Fibroblast of peridontal ligament (primary cell): ENCODE results near the gene MYH10.

Experiments used
- DNase-seq: peaks from one replicate; pipeline ENCODE4 v3.0.0-alpha.2; 2010; ENCODE audit errors: extremely low read depth

Gene MYH10

DNA sequence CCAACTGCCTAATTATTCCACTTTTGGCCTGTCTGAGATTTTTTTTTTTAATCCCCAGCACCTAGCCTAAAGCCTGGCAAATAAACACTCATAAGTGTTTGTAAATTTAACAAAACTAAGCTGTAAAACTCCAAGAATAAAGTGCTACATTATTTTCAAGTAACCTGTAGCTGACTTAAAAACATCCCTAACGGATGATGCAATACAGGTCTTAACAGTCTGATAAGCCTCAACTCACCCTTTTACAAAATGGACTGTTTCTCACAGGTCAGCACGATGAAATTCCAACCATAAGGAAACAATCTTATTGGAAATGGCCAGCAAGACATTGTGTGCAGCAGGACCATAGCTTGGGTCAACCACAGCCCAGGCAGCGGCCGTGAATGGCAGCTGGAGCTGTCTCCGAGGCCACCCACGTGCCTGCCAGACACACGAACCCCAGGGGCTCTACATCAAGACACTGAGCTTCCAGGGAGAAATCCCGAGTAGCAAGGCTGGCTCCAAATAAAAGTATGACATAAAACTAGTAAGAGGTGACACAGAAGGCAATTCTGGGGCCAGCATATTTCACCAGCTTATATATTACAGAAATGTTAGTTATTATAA is 135.9 kb downstream of the MYH10 start:
- DNase-seq: no peak

DNA sequence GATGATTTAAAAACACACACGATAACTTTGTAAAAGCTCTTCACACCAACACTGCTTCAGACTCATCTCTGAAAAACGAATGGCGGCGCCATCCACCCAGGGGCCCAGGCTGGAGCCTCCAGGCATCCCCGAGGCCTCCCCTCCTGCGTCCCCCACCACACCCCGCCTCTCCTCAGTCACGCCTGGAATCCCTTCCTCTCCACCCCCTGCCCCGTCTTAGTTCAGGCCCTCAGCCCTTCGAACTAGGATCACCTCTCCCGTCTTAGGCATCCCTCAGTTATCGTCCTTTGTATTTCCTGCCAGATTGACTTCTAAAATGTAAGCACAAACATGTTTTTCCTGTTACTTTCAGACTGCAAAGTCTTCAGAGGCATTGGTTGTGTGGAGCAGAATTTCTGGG is 136.5 kb downstream of the MYH10 start:
- no peak for DNase-seq

DNA sequence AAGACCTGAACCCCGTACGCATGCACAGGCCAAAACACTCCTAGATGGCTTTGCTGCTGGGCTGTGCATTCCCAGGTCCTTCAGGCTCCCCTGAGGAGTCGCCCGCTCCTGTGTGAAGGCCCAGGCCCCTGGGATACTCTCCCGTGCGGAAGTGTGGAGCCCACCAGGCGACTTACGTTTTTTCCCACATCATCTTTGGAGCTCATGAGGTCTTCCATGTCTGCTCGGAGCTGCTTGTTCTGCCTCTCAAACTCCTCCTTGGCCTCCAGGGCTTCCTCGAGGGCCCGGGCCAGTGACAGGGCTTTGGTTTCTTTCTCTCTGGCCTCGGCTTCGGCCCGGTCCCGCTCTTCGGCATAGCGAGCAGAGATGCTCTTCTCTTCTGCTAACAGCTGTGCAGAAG is 138.4 kb downstream of the MYH10 start:
- DNase-seq: no peak

DNA sequence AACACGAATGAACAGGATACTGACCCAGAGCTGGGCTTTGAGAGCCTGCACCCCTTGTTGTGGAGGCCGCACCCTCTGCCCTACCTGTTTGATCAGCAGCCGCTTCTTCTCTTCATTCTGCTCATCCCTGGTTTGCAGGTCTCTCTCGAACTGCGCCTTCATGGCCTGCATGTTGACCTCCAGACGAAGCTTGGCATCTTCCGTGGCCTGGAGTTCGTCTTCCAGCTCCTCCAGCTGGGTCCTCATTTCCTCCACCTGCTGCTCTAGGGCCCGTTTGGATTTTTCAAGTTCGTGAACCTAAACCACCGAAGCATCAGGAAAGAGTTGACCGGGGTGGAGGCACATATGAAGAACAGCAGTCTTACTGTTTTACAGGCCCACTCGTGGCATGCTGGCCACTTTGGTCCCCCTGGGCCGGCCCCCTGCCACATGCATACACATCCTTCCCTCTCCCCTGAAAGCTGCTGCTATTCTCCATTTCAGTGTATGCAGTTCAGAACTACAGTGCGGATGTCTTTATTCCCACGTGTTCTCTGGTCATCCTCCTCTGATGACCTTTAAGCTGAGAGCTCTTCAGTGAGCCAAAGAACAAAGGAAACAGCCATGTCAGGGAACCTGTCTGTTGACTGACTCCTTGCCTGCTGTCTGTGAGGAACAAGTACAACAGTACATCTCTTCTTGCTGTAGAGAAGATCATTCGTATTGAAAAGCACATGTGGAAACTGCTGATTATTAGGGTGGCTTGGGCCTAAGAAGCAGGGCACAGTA is 140.1 kb downstream of the MYH10 start:
- no peak for DNase-seq

DNA sequence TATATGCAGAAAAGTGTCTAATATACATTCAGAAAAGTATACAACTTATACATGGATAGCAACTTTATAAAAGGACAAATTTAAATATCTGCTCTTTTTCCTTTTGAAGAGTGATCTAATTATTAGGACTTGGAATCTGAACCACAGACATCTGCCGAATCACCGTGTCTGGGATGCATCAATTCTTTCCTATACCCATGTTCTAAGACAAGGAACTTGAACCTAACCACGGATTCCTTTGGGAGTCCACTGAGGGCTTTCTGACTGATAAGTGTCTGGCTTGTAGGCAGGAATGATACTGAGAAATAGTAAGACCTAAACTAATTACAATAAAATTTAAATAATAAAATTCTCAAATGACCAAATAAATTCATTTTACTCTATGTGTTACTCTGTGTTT is 140.7 kb downstream of the MYH10 start:
- peak; percentile 45 for DNase-seq

DNA sequence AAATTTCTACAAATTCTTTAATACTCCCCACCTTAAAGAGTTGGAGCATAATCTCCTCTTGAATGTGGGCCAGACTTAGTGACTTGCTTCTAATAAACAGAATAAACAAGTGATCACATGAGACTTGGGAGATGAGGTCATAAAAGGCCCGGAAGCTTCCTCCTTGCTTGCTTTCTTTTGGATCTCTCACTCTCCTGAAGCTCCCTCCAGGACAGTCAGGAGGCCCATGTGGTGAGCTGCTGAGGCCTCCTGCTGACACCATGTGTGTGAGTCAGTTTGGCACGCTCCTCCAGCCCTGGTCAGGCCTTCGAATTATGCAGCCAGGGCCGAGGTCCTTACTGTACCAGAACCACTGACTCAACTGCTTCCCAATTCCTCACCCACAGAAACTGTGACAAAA is 141.6 kb downstream of the MYH10 start:
- peak; percentile 90 for DNase-seq

DNA sequence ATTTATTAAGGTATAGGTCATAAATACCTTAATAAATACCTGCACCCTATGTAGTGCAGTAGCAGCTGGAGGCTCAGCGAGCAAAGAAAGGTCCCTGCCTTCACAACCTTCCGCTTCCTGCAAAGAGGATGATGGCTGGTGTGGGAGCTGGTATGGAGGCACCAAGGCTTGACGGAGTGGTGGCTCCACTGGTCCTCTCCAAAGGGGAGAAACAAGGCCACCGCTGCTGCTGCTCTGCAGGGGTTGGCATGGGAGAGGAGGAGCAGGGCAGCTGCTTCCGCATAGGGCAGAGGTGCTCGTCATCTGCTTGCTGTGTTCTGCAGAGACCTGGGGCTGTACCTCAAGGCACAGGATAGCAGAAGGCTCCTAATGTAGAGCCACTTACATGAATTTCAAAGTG is 142.0 kb downstream of the MYH10 start:
- no peak for DNase-seq

DNA sequence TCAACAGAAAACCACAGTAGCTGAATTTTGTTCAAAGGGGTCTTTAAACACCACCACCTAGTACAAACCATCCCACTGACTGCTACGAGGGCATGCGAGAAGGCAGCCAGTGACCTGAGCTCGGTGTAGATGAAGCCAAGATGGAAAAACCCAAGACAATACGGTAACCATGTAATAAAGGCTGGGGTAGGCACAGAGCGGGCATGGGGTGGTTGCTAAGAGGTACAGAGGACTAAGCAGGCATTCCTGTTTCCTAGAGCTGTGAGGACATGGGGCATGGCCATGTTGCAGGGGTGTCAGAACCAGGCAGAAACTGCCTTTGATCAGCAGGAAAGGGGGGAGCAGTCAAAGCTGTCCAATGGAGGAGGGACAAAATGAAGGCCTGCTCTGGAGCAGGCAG is 142.8 kb downstream of the MYH10 start:
- DNase-seq: no peak

DNA sequence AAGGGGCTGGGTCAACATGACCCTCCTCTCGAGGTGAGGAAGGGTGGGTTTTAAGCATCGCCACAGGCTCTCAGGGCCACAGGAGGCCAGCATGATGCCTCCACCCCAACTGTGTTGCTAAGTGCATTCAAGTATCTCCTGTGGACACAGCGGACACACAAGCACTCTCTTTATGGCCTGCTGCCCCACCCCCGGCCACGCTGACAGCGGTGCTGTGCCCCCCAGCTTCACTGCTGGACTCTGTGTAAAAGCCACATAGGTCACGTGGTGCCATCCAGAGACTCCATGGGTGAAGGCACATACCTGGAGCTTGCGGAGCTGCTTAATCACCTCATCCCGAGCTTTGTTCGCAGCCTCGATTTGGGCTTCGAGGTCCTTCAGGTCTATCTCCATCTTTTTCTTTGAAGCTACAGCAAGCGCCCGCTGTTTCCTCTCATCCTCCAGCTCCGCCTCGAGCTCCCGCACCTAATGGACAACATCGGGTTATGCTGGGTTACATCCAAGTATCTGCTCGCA is 143.3 kb downstream of the MYH10 start:
- DNase-seq: no peak

DNA sequence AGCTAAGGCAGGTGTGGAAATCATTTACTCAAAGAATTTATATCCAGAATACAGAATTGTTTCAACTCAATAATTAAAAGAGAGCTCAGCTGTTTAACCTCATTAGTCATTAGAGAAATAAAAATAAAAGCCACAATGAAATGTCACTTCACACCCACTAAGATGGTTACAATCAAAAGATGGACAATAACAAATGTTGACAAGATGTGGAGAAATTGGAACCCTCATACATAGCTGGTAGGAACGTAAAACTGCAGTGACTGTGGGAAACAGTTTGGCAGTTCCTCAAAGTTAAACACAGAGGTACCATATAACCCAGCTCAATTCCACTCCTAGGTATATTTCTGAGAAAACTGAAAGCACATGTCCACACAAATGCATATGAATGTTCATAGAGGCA is 145.0 kb downstream of the MYH10 start:
- DNase-seq: no peak

DNA sequence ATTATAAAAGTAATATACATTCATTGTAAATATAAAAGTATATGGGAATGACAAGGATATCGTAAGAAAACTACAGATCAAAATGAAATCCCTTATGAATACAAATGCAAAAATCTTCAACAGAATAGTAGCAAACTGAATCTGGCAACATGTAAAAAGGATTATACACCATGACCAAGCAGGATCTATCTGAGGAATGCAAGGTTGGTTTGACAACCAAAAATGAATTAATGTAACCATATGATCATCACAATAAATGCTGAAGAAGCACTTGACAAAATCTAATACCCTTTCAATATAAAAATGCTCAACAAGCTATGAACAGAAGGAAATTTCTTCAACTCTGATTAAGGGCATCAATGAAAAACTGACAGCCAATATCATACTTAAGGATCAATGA is 146.1 kb downstream of the MYH10 start:
- DNase-seq: no peak

DNA sequence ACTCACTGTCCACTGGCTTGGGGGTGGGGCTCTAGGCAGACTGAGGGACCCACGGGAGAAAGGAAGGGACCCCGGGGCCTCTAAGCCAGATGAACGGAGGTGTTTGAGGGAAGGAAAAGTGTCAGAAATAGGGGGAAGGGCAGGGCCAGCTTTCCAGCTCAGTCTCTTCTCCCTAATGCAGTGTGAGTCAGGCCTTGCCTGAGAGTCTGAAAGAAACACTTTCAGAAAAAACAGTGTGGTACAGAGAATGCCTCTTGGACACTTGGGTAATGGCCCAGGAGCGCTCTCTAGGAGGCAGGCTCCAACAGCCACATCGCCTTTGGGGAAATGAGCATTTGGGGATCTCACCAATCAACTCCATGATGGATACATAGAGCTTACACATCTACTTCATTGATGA is 148.0 kb downstream of the MYH10 start:
- DNase-seq: no peak

DNA sequence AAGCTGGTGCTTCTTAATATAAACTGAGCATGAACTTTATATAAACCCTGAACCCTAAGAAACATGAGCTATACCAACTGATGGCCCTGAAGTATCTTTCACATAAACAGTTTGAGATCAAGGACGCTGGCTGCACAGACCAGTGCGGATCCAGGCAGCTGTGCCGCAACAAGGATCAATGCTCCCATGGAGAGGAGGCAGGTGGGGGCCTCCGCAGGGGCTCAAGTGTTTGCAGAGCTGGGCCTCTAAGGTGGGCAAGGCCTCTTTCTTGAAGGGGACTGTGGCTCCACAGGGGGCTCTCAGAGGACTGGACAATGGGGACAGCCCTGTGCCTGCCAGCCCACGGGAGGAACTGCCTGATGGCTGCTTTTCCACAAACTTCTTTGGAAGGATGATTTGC is 148.8 kb downstream of the MYH10 start:
- DNase-seq: no peak

DNA sequence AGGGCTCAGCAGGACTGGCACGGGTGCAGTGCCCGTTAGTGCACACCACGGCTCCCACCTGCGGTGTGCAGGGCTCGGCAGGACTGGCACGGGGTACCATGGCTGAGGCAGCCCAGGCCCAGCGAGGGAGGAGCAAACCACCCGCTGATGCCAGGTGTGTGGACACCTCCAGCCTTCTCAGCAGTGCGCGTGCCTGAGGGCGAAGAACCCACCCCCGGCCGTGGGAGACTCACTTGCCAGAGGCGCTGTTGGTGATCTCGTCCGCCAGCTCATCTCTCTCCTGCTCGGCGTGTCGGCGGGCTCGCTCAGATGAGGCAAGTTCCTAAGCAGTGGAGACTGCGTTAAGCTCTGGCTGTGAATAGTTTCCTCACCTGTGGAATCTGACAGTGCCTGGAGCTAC is 149.4 kb downstream of the MYH10 start:
- DNase-seq: no peak

DNA sequence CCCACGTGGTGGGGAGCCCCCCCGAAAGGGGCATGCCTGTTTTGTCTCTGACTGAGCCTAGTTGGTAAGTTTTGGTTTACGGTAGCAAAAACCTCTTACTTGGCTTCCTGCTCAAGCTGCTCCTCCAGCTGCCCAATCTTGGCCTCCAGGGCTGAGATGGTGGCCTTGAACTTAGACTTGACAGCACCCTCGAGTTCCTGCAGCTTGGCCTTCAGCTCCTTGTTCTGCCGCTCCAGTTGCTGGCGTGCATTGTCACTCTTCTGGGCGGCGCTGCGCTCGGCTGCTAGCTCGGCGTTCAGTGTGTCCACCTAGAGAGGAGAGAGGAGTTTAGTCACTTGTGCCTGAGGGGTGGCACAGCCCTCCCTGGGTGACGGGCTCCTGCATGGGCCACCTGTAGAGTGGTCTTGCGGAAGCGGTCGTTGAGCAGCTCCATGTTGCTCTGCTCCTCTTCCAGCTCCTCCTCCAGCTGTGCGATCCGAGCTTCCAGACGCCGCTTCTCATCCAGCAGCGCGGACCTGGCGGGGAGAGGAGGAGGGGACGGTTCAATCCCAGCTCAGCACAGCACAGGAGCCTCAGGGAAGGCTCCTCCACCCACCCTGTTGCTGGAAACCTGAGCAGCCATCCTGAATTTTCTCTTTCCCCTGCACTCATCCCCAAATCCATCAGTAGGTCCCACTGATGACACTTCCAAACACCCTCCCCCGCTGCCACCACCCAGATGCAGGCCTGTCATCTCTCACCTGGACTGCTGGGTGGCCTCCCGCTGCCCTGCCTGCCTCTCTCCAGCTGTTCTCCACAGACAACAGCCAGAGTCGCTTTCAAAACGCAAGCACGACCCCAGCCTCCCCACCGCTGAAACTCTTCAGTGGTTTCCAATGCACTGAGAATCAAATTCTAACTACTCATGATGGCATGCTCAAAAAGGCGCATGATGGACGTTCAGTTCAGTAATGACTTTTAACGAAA is 150.2 kb downstream of the MYH10 start:
- DNase-seq: no peak

DNA sequence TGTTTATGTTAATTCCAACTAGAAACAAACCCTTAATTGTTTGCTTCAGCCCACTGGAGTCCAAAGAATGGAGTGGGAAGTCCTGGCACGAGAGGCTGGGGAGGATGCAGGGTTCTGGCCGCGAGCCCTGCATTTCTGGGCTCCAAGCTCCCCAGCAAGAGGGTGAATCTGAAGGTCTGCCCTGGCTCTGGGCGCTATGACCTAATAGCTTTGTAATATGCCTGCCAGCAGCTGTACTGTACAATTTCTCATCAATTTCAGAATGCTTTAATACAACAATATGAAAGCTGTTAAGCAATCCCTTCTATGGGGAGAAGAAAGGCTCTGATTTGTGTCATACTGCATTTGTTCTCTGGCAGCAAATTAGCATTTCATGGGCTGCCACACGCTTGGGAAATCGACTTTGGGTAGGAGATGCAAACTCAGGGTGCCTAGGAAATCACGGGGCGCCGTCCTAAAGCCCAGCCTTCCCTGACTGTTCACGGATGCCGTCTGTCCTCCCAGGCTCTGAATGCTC is 151.0 kb downstream of the MYH10 start:
- DNase-seq: peak; percentile 95

DNA sequence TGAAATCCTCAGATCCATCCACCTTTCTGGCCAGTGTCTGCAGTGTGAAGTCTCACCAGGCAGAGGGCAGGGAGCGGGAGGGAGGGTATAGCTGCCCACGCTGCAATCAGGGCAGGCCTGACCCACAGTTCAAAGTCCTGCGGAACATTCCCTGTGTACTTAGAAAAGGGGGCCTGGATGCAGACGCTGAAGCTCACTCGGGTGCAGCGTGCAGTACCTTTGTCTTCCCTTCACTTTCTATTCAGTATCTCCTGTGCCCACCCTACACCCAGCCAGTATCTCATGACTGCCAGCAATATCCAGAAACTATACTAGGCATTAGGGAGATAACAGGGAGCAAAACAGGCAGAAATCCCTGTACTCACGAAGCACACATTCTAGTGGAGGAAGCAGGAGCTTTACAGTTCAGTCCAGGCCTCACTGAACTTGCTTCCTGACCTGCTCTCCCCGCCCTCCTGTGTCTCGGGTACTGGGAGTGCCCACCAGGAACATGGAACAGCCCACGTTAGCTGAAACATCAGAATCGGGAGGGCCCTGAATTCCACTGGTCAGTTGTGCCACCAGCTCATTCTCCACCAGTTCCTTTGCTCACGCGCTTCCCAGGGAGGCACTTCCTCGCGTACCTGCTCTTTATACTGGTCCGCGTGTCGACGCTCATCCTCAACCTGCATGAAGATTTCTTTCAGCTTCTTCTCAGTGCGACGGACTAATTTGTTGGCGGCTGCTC is 152.6 kb downstream of the MYH10 start:
- no peak for DNase-seq

DNA sequence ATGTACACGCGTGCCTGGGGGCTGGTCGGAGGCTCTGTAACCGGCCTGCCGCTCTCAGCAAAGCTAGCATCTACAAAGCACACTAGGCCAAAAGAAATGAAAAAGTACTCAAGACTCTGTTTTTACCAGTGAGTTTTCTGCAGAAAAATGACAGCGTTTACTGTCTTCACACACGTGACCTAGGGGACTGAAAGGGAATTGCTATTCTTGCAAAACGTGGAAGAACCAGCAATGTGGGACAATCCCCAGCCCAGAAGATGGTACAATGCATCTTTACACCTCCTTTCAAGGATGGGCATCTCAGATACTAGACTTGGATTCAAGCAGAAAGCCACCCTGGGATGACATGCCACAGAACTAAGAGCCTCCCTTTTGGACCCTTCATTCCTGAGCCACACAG is 153.4 kb downstream of the MYH10 start:
- DNase-seq: no peak

DNA sequence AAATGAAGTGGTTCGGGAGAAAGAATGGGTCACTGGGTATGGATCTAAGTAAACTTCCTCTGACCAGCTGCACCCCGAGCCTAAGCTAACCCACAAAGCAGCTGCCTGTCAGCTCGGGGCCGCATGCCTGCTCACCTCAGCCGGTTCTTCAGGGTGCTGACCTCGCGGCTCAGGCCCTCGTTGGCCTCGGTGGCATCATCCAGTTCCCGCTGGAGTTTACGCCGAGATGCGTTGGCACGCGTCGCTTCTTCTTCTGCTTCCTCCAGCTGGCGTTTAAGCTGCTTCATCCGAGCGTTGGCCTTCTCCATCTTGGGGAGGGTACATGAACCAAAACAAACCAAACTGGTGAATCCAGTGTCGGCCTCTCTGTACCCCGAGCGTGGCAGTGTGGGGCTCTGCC is 153.8 kb downstream of the MYH10 start:
- DNase-seq: no peak

DNA sequence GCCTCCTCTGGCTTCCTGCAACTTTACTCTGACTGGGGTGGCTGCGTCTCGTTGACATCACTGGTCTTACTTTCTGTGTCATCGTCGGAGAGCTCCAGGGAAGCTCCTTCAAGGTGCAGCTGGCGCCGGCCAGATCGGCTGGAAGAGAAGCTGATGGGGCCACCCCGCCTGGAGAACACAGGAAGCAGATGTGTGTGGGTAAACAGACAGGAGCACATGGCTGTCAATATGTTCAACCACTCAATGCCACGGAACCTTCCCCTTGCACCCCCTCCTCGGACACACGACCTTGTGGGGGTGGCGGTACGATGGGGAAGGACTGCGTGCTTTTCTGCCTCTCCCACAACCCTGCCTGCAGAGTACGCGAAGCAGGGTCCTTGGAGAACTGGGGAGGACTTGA is 154.7 kb downstream of the MYH10 start:
- no peak for DNase-seq

DNA sequence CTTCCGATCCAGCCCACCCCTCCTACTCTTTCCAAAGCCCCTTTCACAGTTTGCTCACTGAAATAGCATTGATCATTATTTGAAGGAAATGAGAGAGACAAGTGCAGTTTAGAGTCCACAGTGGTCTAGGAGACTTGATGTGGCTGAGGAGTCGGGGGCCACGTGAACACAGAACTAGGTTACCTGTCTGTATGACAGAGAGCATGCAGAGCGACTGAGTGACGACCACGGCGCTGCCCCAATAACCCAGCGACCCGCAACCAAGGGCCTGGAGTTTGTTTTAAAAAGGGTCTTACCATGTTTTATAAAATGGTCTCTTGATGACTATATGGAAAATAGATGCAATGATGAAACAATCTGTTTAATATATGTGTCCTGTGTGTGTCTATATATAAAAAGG is 155.3 kb downstream of the MYH10 start:
- no peak for DNase-seq

DNA sequence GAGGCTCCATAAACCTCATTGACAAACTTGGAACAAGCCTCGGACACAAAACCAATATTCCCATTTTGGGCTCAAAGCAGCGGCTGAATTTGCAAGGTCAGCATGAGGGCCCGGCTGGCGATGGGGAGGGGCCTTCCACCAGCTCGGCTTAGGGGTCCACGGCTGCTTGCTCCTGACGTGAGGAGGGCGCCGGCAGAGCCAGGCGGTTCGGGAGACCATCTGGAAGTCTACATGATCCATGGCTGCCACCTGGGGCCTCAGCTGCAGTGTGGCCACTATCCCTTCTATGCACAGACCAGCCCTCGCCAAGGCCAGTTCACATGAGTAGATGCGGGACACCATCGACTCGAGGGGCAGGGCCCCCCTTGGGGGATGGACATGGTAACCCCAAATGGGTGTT is 155.7 kb downstream of the MYH10 start:
- DNase-seq: no peak
